T47D (cell line): ENCODE results near the gene CTNNBIP1.

Experiments used
- DNase-seq, 2 experiments: peaks; one replicate each; pipeline versions ENCODE4 v3.0.0 to v3.0.0-alpha.2; 2011 to 2012; ENCODE audit warnings: low read depth in 1 of 2, low spot score in 1 of 2
- JUND ChIP-seq: IDR thresholded peaks from 2 replicates; pipeline ENCODE4 v1.6.1; 2012; ENCODE audit warnings: low read depth
- in situ Hi-C: cut with HindIII; loops from 2 replicates; pipeline ENCODE4 v1.10.0; 2016; ENCODE audit warnings: low sequenced_read_pairs, low pct_unique_long_range_greater_than_20kb

The CTNNBIP1 gene

DNA sequence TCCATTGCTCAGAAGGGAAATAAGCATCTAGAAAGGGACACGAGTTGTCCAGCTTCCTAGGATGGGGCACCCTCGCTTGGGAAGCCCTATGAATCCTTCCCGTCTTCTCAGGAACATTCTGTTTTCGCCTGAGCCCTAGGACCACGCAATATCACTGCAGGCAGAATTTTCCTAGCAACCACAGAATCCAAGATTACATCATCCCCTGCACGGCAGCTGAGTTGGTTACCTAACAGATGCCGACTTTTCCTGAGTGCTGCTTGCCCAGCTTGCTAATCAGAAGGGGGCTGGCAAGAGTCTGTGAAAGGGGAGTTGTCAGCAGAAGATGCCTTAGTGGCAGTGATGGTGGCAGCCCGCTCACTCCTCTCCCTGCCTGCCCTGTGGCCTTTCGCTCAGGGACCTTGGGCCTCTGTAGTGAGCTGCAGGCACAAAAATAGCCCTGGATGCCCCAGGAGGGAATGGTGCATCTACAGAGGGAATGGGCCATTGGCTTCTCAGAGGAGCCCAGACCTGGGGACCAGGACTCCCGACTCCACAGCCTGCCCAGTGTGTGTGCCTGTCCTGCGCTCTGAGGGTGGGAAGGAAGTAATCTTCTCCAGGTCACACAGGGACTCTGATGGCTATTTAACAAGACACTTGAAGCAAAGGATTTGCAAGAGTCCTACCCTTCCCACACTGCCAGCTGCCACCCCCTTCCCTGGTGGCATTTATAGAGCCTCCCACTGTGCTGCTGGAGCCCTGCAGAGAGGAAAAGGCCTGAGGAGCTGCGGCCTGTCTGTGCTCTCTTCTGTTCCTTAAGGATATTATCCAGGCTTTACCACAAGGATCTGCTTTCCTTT, 57.4 kb downstream of the CTNNBIP1 start:
- TF ChIP-seq JUND = no peak
- DNase-seq = no peak
- in situ Hi-C loops = no loop called here

DNA sequence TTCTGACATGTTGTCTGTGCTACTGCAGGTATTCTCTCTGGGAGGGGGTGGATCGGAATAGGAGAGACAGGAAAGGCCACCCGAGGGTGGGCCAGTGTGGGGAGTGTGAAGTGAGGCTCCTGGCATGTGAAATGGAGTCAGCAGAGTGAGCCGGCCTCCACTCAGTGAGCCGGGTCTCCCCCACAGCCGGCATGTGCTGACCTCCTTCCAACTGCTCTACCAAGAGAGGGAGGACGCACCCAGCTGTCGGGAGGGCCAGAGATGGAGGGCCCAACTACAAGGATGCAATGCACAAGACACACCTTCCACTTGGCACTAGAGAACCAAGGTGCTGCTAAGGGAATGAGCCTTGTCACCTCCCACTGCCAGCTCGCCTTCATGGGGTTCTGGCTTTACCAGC, 58.1 kb downstream of the CTNNBIP1 start:
- DNase-seq = no peak
- in situ Hi-C loops = no loop called here
- TF ChIP-seq JUND = no peak

DNA sequence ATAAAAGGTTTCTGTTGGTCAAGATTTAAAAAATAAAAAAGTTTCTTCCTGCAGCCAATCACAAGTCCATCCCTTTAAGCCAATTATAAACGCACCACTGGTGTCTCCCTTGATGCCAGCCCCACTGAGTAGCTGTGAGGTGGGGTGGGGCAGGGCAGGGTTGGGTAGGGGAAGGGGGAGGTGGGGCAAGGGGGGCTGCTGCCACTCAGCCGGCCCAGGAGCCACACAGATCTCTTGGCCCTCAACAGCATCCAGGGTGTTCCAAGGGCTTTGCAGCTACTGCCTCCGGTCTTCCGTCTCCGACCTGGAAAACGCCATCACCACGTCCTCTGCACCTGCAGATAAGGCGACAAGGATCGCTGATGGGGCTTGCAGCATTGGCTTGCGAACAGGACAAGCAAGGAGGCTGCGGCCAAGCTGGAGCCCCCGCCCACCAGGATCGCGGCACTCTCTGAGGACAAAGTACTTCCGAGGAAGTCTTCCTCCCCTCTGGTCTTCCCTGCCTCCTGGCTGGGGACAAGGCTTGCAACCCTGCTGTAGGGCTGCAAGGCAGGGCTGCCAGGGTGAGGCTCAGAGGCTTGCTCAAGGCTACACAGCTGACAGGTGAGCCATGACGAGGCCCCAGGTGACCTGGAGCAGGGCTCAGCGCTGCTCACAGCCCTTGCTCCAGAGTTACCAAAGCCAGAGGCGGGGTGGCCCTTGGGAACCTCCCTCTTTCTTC, 59.5 kb downstream of the CTNNBIP1 start:
- no peak for DNase-seq
- in situ Hi-C loops = no loop called here
- TF ChIP-seq JUND = no peak

GRCh38 chr1:9849691-9850441, 60.2 kb downstream of the CTNNBIP1 start:
- DNase-seq = no peak
- TF ChIP-seq JUND = no peak
- in situ Hi-C loops = no loop called here

- in situ Hi-C loops = no loop called here
- no peak for TF ChIP-seq JUND
- DNase-seq = no peak
Observed at GRCh38 chr1:9848022-9848421, 62.0 kb downstream of the CTNNBIP1 start.

DNA sequence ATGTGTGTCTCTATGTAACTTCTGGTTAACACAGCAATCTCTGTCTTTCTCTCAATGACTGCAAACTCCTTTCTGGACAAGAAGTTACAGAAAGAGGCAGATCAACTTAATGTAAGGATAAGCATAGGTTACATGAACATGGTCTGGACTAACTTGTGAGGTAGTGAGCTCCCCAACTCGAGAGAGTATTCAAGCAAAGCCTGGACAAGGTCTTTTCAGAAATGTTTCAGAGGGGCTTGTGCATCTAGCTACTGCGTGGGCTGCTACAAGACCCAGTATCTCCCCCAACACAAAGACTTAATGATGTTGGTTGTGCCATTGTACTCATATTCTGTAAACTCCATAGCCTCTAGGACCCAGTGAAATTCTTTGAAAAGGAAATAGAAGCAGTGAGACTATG, 62.8 kb downstream of the CTNNBIP1 start:
- no peak for TF ChIP-seq JUND
- in situ Hi-C loops = no loop called here
- DNase-seq = no peak

- no peak for DNase-seq
- in situ Hi-C loops = no loop called here
- TF ChIP-seq JUND = no peak
Observed at GRCh38 chr1:9846611-9847171, 63.4 kb downstream of the CTNNBIP1 start.

DNA sequence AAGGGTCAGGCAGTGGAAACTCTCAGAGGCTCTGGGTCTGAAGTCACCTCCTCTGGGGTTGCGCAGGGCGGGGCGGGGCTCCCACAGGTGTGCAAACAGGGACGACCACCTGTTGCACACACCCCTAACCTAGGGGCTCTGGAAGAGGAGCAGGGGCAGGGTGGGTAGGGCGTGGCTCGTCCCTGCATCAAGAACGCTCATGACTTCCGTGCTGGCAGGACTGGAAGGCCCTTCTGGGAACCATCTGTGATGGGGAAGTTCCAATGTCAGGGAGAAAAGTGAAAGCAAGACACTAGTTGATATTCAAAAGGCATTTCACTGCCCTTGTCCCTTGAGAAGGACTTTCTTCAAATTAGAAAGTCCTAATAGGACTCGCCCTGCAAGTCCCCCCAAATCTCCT, 64.2 kb downstream of the CTNNBIP1 start:
- TF ChIP-seq JUND = no peak
- DNase-seq = no peak

GRCh38 chr1:9844756-9845155, 65.3 kb downstream of the CTNNBIP1 start:
- no peak for TF ChIP-seq JUND
- DNase-seq = no peak

More for the DNA sequence above, 64.2 kb downstream of the CTNNBIP1 start:
- in situ Hi-C loops = no loop called here

GRCh38 chr1:9844106-9844505, 66.0 kb downstream of the CTNNBIP1 start:
- in situ Hi-C loops = no loop called here
- no peak for TF ChIP-seq JUND
- DNase-seq = no peak

More at GRCh38 chr1:9844756-9845155, 65.3 kb downstream of the CTNNBIP1 start:
- in situ Hi-C loops = no loop called here

DNA sequence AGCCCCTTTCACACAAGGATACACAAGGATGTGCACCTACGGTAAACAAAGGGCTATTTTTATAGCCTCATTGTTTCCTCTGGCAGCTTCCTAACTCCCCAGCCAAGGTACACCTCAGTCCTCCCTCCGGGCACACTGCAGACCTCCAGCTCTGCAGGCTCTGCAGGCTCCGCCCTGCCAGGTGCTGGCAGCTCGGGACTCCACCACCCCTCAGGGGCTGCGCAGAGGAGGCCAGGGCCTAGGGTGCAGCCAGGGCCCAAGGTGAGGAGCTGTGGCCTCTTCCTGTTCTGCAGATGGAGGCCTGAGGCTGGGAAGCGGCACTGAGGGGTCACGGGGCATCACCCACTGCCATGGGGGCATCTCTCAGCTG, 66.5 kb downstream of the CTNNBIP1 start:
- in situ Hi-C loops = no loop called here
- DNase-seq = peak; percentile 69 to 91

GRCh38 chr1:9842781-9843575, 67.1 kb downstream of the CTNNBIP1 start:
- no peak for TF ChIP-seq JUND
- peak in 1 of 2 experiments; percentile 52 for DNase-seq
- in situ Hi-C loops = no loop called here

More for the DNA sequence above, 66.5 kb downstream of the CTNNBIP1 start:
- TF ChIP-seq JUND = no peak
